NCI-H446 (cell line): ENCODE data around the gene POMT1.
"Not testable (repeated sequence)": the region's sequence is repeated elsewhere in the genome, so short reads cannot be mapped to it uniquely, and the experiment has no call there.

ENCODE experiments used
- DNase-seq, 2 experiments: peaks; one replicate each; lab custom pipeline; 2025; lab: John Stamatoyannopoulos, UW

POMT1 gene

GRCh38 chr9:131499254-131499767, 3.4 kb upstream of the POMT1 start:
- DNase-seq = no peak

- DNase-seq = no peak
Measured at GRCh38 chr9:131500377-131500776, 2.3 kb upstream of the POMT1 start.

- DNase-seq = no peak
Measured at GRCh38 chr9:131500939-131501541, 1.7 kb upstream of the POMT1 start.

- no peak for DNase-seq
Measured at GRCh38 chr9:131503626-131504465, 1.1 kb downstream of the POMT1 start.

GRCh38 chr9:131505012-131505411, 2.3 kb downstream of the POMT1 start:
- no peak for DNase-seq

GRCh38 chr9:131511416-131511815, 8.7 kb downstream of the POMT1 start:
- DNase-seq = no peak

- DNase-seq = no peak
Measured at GRCh38 chr9:131511880-131512279, 9.2 kb downstream of the POMT1 start.

GRCh38 chr9:131513177-131513576, 10.5 kb downstream of the POMT1 start:
- DNase-seq = no peak

- not testable (repeated sequence) for DNase-seq
Measured at GRCh38 chr9:131515559-131516031, 12.9 kb downstream of the POMT1 start.

- DNase-seq = no peak
Measured at GRCh38 chr9:131516100-131516499, 13.4 kb downstream of the POMT1 start.

GRCh38 chr9:131516930-131517329, 14.2 kb downstream of the POMT1 start:
- DNase-seq = no peak

GRCh38 chr9:131517761-131518190, 15.1 kb downstream of the POMT1 start:
- DNase-seq = no peak

GRCh38 chr9:131518553-131518952, 15.8 kb downstream of the POMT1 start:
- DNase-seq = no peak

GRCh38 chr9:131520503-131520902, 17.8 kb downstream of the POMT1 start:
- DNase-seq = no peak

- no peak for DNase-seq
Measured at GRCh38 chr9:131521203-131521602, 18.5 kb downstream of the POMT1 start.

- DNase-seq = no peak
Measured at GRCh38 chr9:131521822-131522221, 19.1 kb downstream of the POMT1 start.

GRCh38 chr9:131522257-131523085, 19.8 kb downstream of the POMT1 start:
- no peak for DNase-seq

- no peak for DNase-seq
Measured at GRCh38 chr9:131523086-131523388, 20.3 kb downstream of the POMT1 start.

- DNase-seq = no peak
Measured at GRCh38 chr9:131523451-131524435, 21.0 kb downstream of the POMT1 start.

- DNase-seq = no peak
Measured at GRCh38 chr9:131524665-131525315, 22.1 kb downstream of the POMT1 start.
